Heart right ventricle (tissue), 16 donors: ENCODE results near the gene EPN1. TPM values are rescaled to one million over a fixed set of nuclear protein-coding genes. Genes with fewer than 3 reads are reported as not detected.

Source experiments
- ATAC-seq, 8 donors: fragments of 200-7000 bp; cut with Tn5 transposase; one replicate each; pipeline ENCODE4 v1.9.1; 2020; ENCODE audit warnings: mild to moderate bottlenecking in 8 of 8, moderate library complexity in 8 of 8, moderate number of reproducible peaks in 1 of 8
- DNase-seq, 2 donors: peaks; one replicate each; pipeline ENCODE4 v3.0.0-alpha.2; 2020
- H3K27ac ChIP-seq, 10 donors: fragments of 200-600 bp; sonication (generic) in 2 of 10; one replicate each; pipeline versions ENCODE4 v1.5.0 to v1.8.0; 2020 to 2022; ENCODE audit warnings: mild to moderate bottlenecking in 3 of 10
- H3K27me3 ChIP-seq, 7 donors: fragments of 200-600 bp; one replicate each; pipeline ENCODE4 v1.8.0; 2021 to 2022; ENCODE audit warnings: mild to moderate bottlenecking in 2 of 7
- H3K36me3 ChIP-seq, 9 donors: fragments of 200-600 bp; sonication (generic) in 1 of 9; one replicate each; pipeline versions ENCODE4 v1.5.0 to v1.8.0; 2020 to 2022; ENCODE audit warnings: mild to moderate bottlenecking in 2 of 9
- H3K4me1 ChIP-seq, 9 donors: fragments of 200-600 bp; sonication (generic) in 1 of 9; one replicate each; pipeline versions ENCODE4 v1.5.0 to v1.8.0; 2020 to 2022; ENCODE audit warnings: mild to moderate bottlenecking in 4 of 9
- H3K4me3 ChIP-seq, 10 donors: fragments of 200-600 bp; sonication (generic) in 2 of 10; one replicate each; pipeline versions ENCODE4 v1.5.0 to v1.8.0; 2020 to 2022; ENCODE audit warnings: mild to moderate bottlenecking in 7 of 10, moderate library complexity in 2 of 10
- H3K9me3 ChIP-seq, 11 donors: fragments of 200-600 bp in 10 of 11; sonication (generic) in 2 of 11; one replicate each; pipeline versions ENCODE4 v1.5.0 to v1.8.0; 2013 to 2022; ENCODE audit warnings: mild to moderate bottlenecking in 2 of 11, control low read depth in 1 of 11, moderate library complexity in 1 of 11
- CTCF ChIP-seq, 9 donors: fragments of 200-600 bp; sonication (generic) in 2 of 9; IDR thresholded peaks; one replicate each; pipeline versions ENCODE4 v1.5.0 to v1.8.0; 2021 to 2022; ENCODE audit warnings: antibody characterized with exemption in 9 of 9, mild to moderate bottlenecking in 5 of 9, moderate library complexity in 1 of 9
- WGBS, 2 donors: extraction: QIAGEN DNeasy Blood & Tissue Kit; methylation state at CpG; one replicate each; pipeline ENCODE4 v1.1.7; 2013; ENCODE audit warnings: inconsistent platforms in 1 of 2; 5-methylcytosine and 5-hydroxymethylcytosine counted together
- intact Hi-C, 10 donors: fragments of 100-400 bp; cut with DNase I; formaldehyde crosslinking; loops; one replicate each; pipeline versions ENCODE4 v1.11.1 to v1.14.2; 2022
- polyA plus RNA-seq, 2 donors: library from polyadenylated mRNA; stranded (reverse); fragments of 200-250 nt; gene quantifications; one replicate each; pipeline ENCODE4 v1.2.3, GENCODE V29; 2013
- total RNA-seq, 10 donors: library from RNA; stranded (reverse); fragmentation: NEBNext Ultra II Directional in 3 of 10; extraction: Animal tissue kit (Norgen Biotek cat#: 25700) in 3 of 10; gene quantifications; one replicate each; pipeline versions ENCODE4 v1.2.1 to v1.2.4, GENCODE V29; 2021 to 2023
- donor health status: Arrhythmogenic right ventricular cardiomyopathy.
- donor health status: ischemic (EF 13 %, LVEDD 7.1; RV severe dilation, severe dysfunction).
- donor health status: healthy with polysubstance abuse.
- donor health status: DM: no; HTN: yes; CAD: no.
- donor health status: DM: no; HTN: no; CAD: no.
- donor health status: ischemic (EF 25% LVEDD 6.9; RV normal size, moderate dysfunction).
- donor health status: ischemic (EF 25% LVEDD 5.7; RV mildly dilated, moderate dysfunction).
- donor health status: healthy.
- donor health status: DM: yes; HTN: yes; CAD: no.
- donor health status: Ischemic cardiomyopathy.
- donor health status: ischemic (EF 35%, LVEDD 5.7; RV mildly dilated, moderate dysfunction).
- donor health status: nonischemic (EF 11% LVEDD 7.7; RV severe dilation, severe dysfunction).
- donor health status: DM: yes; HTN: yes; CAD: no.
- donor health status: PGD.
- donor health status: ischemic (EF 29% LVEDD 5.4; RV normal size, mild dysfunction).
- donor health status: nonischemic (EF 23%, LVEDD 6.1; RV moderate dilation, normal function).

Gene EPN1
- total and polyA plus RNA-seq, 12 donors, result 127 to 305 (median 138) TPM

GRCh38 chr19:55690109-55690768 lies 15.2 kb downstream of the EPN1 start:
- ATAC-seq (no peak), DNase-seq (no peak)
- H3K27me3 ChIP-seq, result no peaks in the 10 kb centered on the region
- H3K4me1 ChIP-seq, result peaks cover 0 to 19% (median 0%) of the 10 kb centered on the region in 9 donors
- intact Hi-C loops, result no loop called here
- 94 to 95% methylated on average over 25 of the region's 25 CpGs for WGBS, 2 donors
- H3K27ac ChIP-seq, result no peak overlapping the region
- peaks cover 0 to 99% (median 65%) of the 10 kb centered on the region in 9 donors for H3K36me3 ChIP-seq
- no peak overlapping the region for H3K4me3 ChIP-seq
- TF ChIP-seq CTCF (IDR thresholded peaks at IDR 0.05), result no peak
- H3K9me3 ChIP-seq, result no peaks in the 10 kb centered on the region

DNA sequence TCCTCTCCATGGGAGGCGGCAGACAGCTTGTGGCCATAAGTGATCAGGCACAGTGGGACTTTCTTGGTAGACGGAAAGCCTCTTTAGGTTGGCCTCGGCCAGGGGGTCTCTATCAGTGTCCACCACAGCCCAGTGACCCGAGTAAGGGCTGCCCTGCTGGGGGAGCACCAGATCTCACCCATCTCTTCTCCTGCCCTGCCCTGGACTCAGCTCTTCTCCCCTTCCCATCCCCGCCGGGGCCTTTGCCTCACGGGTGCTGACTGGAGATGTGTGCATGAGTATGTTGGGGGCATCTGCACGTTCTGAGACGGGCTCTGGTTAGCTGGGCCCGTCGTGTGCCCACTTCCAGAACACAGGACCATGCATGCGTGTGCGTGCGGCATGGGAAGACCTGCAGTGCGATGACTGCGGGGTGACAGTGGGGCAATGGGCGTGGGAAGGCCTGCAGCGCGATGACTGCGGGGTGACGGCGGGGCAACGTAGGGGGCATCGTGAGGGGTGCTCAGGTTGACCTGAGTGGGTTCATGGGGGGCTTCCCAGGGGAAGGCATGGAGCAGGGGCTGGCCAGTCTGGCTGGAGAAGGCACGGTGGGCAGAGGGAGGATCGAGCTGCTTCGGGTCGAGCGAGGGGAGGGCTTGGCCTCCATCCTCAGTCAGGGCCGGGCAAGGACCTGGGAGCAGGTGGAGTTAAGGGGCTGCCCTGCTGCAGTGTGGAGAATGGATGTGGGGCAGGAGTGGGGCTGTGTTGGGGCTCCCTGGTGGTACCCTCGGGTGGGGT lies 15.9 kb downstream of the EPN1 start:
- DNase-seq (no peak), ATAC-seq (no peak)
- Histone ChIP-seq H3K9me3 (no peaks in the 10 kb centered on the region), H3K4me1 (peaks cover 0 to 15% (median 0%) of the 10 kb centered on the region in 9 donors), H3K27ac (no peak overlapping the region), H3K36me3 (peaks cover 0 to 99% (median 65%) of the 10 kb centered on the region in 9 donors), H3K4me3 (no peak overlapping the region), H3K27me3 (no peaks in the 10 kb centered on the region)
- TF ChIP-seq CTCF (IDR thresholded peaks at IDR 0.05), result no peak
- intact Hi-C loops, result no loop called here
- 92 to 93% methylated on average over 31 of the region's 31 CpGs for WGBS, 2 donors

GRCh38 chr19:55691561-55692481 lies 16.8 kb downstream of the EPN1 start:
- Histone ChIP-seq H3K9me3 (no peaks in the 10 kb centered on the region), H3K27me3 (no peaks in the 10 kb centered on the region), H3K36me3 (peaks cover 0 to 100% (median 70%) of the 10 kb centered on the region in 9 donors), H3K27ac (no peak overlapping the region), H3K4me1 (peaks cover 0 to 9% (median 0%) of the 10 kb centered on the region in 9 donors), H3K4me3 (no peak overlapping the region)
- WGBS, 2 donors, result 95% methylated on average over 31 of the region's 31 CpGs
- no peak for TF ChIP-seq CTCF (IDR thresholded peaks at IDR 0.05)
- no peak for ATAC-seq
- intact Hi-C loops, result no loop called here
- DNase-seq, result no peak

- Histone ChIP-seq H3K4me3 (no peak overlapping the region), H3K27ac (no peak overlapping the region), H3K36me3 (peaks cover 0 to 100% (median 74%) of the 10 kb centered on the region in 9 donors), H3K27me3 (no peaks in the 10 kb centered on the region), H3K4me1 (peaks cover 0 to under 1% (median 0%) of the 10 kb centered on the region in 9 donors), H3K9me3 (no peaks in the 10 kb centered on the region)
- ATAC-seq, result no peak
- intact Hi-C loops, result no loop called here
- no peak for DNase-seq
- no peak for TF ChIP-seq CTCF (IDR thresholded peaks at IDR 0.05)
- WGBS, 2 donors, result 91 to 93% methylated on average over 19 of the region's 19 CpGs
Observed at GRCh38 chr19:55692681-55693081, 17.7 kb downstream of the EPN1 start.
